Endothelial cell of umbilical vein (primary cell): Measurements from ENCODE around the gene OR9G1. TPM values are rescaled to one million over a fixed set of nuclear protein-coding genes. Genes with fewer than 3 reads are reported as not detected.
"Not testable (repeated sequence)": the region's sequence is repeated elsewhere in the genome, so short reads cannot be mapped to it uniquely, and the experiment has no call there.

Experiments used
- BruUV-seq: library from RNA; stranded (reverse); fragments of 400-500 nt; replicated peaks from 2 replicates; lab custom pipeline; 2021; lab: Mats Ljungman, UMichigan
- CTCF ChIA-PET: fragments of 300-600, 350-600 bp; sonication (Branson Sonifier 250); formaldehyde crosslinking; loops from one replicate; lab custom pipeline; 2021; ENCODE audit warnings: antibody characterized with exemption, inconsistent platforms; lab: Charles Lee
- POLR2A ChIA-PET: fragments of 300-600, 350-600 bp; sonication (Branson Sonifier 250); formaldehyde crosslinking; loops from one replicate; lab custom pipeline; 2021; ENCODE audit warnings: antibody characterized with exemption, inconsistent platforms; lab: Charles Lee
- DNase-seq: peaks from one replicate; pipeline ENCODE4 v3.0.0-alpha.2; 2011; ENCODE audit warnings: low read depth, low spot score
- FAIRE-seq: peaks from 2 replicates; lab custom pipeline; 2011; peaks lifted over from hg19 to GRCh38; lab: Jason Lieb, UNC
- H2AFZ ChIP-seq: 2 replicates; pipeline ENCODE4 v1.6.0; 2012; ENCODE audit warnings: low read depth, low read length, control low read depth, inconsistent platforms
- H3K27ac ChIP-seq: 2 replicates; pipeline ENCODE4 v1.5.1; 2011; ENCODE audit warnings: low read depth, mild to moderate bottlenecking, control low read depth, low read length, moderate library complexity; ENCODE audit not compliant: insufficient read depth
- H3K27me3 ChIP-seq, 2 experiments: 2 replicates each; pipeline versions ENCODE4 v1.6.0 to v1.6.1; 2011; ENCODE audit warnings: low read length in 2 of 2, mixed read lengths in 1 of 2; ENCODE audit not compliant: control insufficient read depth in 2 of 2, insufficient read depth in 2 of 2
- H3K36me3 ChIP-seq, 2 experiments: 2 replicates in 1 of 2; 3 replicates in 1 of 2; pipeline ENCODE4 v1.5.1; 2011; ENCODE audit warnings: low read length in 2 of 2, mild to moderate bottlenecking in 1 of 2, moderate library complexity in 1 of 2; ENCODE audit not compliant: control insufficient read depth in 2 of 2, insufficient read depth in 2 of 2; ENCODE audit errors: extremely low read depth in 1 of 2
- H3K4me1 ChIP-seq: 3 replicates; pipeline ENCODE4 v1.5.1; 2011; ENCODE audit warnings: mild to moderate bottlenecking, low read length; ENCODE audit not compliant: control insufficient read depth, insufficient read depth; ENCODE audit errors: extremely low read depth
- H3K4me2 ChIP-seq: 2 replicates; pipeline ENCODE4 v1.6.1; 2011; ENCODE audit warnings: low read length, control low read depth, mixed read lengths; ENCODE audit not compliant: insufficient read depth
- H3K4me3 ChIP-seq, 3 experiments: fragments of 200-600 bp in 1 of 3; sonication (generic), shearing (Covaris generic) in 1 of 3; replicated peaks in 1 of 3; 2 replicates each; pipeline ENCODE4 v1.5.1; 2011 to 2016; ENCODE audit warnings: control low read depth in 3 of 3, low read length in 3 of 3, mild to moderate bottlenecking in 2 of 3, inconsistent platforms in 1 of 3, low read depth in 1 of 3, moderate library complexity in 1 of 3; ENCODE audit not compliant: insufficient read depth in 1 of 3
- H3K79me2 ChIP-seq: 2 replicates; pipeline ENCODE4 v1.6.0; 2012; ENCODE audit warnings: low read length, inconsistent platforms; ENCODE audit not compliant: control insufficient read depth, insufficient read depth
- H3K9ac ChIP-seq: replicated peaks from 2 replicates; pipeline ENCODE3; 2011; ENCODE audit warnings: low read length, control low read depth; ENCODE audit not compliant: insufficient read depth; ENCODE audit errors: extremely low read depth
- H3K9me1 ChIP-seq: replicated peaks from 3 replicates; pipeline ENCODE4 v1.6.0; 2011; ENCODE audit warnings: mild to moderate bottlenecking, low read length; ENCODE audit not compliant: control insufficient read depth, insufficient read depth; ENCODE audit errors: extremely low read depth
- H3K9me3 ChIP-seq: replicated peaks from 2 replicates; pipeline ENCODE4 v1.5.1; 2012; ENCODE audit warnings: low read length, inconsistent platforms; ENCODE audit not compliant: control insufficient read depth, insufficient read depth
- H4K20me1 ChIP-seq: replicated peaks from 2 replicates; pipeline ENCODE3; 2011; ENCODE audit warnings: mild to moderate bottlenecking, low read length; ENCODE audit not compliant: control insufficient read depth, insufficient read depth; ENCODE audit errors: extremely low read depth
- CTCF ChIP-seq, 2 donors: IDR thresholded peaks; 1 replicate in 1 of 2; 2 replicates in 1 of 2; pipeline ENCODE4 v1.5.1; 2011; ENCODE audit warnings: low read length in 2 of 2, mild to moderate bottlenecking in 2 of 2, moderate library complexity in 2 of 2, control low read depth in 1 of 2, inconsistent platforms in 1 of 2, low read depth in 1 of 2; ENCODE audit not compliant: insufficient read depth in 1 of 2; ENCODE audit errors: extremely low read depth in 1 of 2
- EZH2 ChIP-seq: IDR thresholded peaks from 2 replicates; pipeline ENCODE4 v1.6.1; 2012; ENCODE audit warnings: borderline replicate concordance, low read depth, mild to moderate bottlenecking, moderate library complexity, low read length, inconsistent platforms; ENCODE audit not compliant: severe bottlenecking
- FOS ChIP-seq: IDR thresholded peaks from 2 replicates; pipeline ENCODE4 v1.6.1; 2011; ENCODE audit warnings: mild to moderate bottlenecking, low read length, moderate library complexity, borderline replicate concordance; ENCODE audit not compliant: insufficient read depth
- GATA2 ChIP-seq: IDR thresholded peaks from 2 replicates; pipeline ENCODE4 v1.7.0; 2011; ENCODE audit warnings: low read depth, mild to moderate bottlenecking, moderate library complexity, mixed read lengths, low read length; ENCODE audit not compliant: insufficient read length, insufficient read depth
- JUN ChIP-seq: IDR thresholded peaks from 2 replicates; pipeline ENCODE4 v1.6.1; 2011; ENCODE audit warnings: borderline replicate concordance, low read depth; ENCODE audit not compliant: insufficient read length, insufficient read depth
- MYC ChIP-seq: IDR thresholded peaks from one replicate; pipeline ENCODE4 v1.6.1; 2011; ENCODE audit warnings: mild to moderate bottlenecking, low read depth, low read length
- POLR2A ChIP-seq: IDR thresholded peaks from 2 replicates; pipeline ENCODE4 v1.6.1; 2012; ENCODE audit warnings: low read depth, mild to moderate bottlenecking, control low read depth, low read length
- POLR2AphosphoS5 ChIP-seq: IDR thresholded peaks from 2 replicates; pipeline ENCODE4 v1.6.1; 2012; ENCODE audit warnings: low read depth, mild to moderate bottlenecking, control low read depth, low read length, moderate library complexity; ENCODE audit not compliant: insufficient read depth
- dilution Hi-C: fragments of 300-500 bp; cut with MboI; formaldehyde crosslinking; loops from one replicate; pipeline ENCODE4 v1.15.0; 2019; ENCODE audit warnings: low sequenced_read_pairs; ENCODE audit not compliant: extremely low pct_ligation_motif_present
- intact Hi-C: fragments of 100-400 bp; cut with micrococcal nuclease; formaldehyde crosslinking; loops from one replicate; pipeline ENCODE4 v1.10.0; 2022
- polyA plus RNA-seq, 4 experiments: library from polyadenylated mRNA; depleted of rRNA in 3 of 4; stranded (reverse) in 3 of 4; unstranded in 1 of 4; fragments of >200 nt; gene quantifications; 2 replicates each; pipeline versions ENCODE4 v1.2.1 to v1.2.3, GENCODE V29; 2011 to 2012; ENCODE audit warnings: missing spikeins in 1 of 4
- total RNA-seq: library from RNA; stranded (reverse); gene quantifications from 2 replicates; pipeline ENCODE4 v1.2.3, GENCODE V29; 2021
- TF ChIP-seq, protein P1 (sequence below): IDR thresholded peaks from 2 replicates; pipeline ENCODE4 v1.6.1; 2011; ENCODE audit not compliant: insufficient read depth, insufficient read length

Gene OR9G1
- total and polyA plus RNA-seq, 2 donors (not counting 3 experiments of a cell fraction or from before 2014, with no cell fraction given), result not detected

GRCh38 chr11:56670984-56671383 lies 27.9 kb upstream of the OR9G1 start:
- dilution Hi-C loops, result no loop called here
- H4K20me1 ChIP-seq, result no peaks in the 10 kb centered on the region
- TF ChIP-seq FOS (no peak), MYC (no peak)
- no peaks in the 10 kb centered on the region for H3K4me1 ChIP-seq
- H3K4me3 ChIP-seq, result no peak overlapping the region
- no peak overlapping the region for H2AFZ ChIP-seq
- BruUV-seq, result no TSS peak
- H3K27me3 ChIP-seq, result no peaks in the 10 kb centered on the region
- H3K36me3 ChIP-seq, result no peaks in the 10 kb centered on the region
- H3K9me3 ChIP-seq, result peaks cover 11% of the 10 kb centered on the region
- no peak for FAIRE-seq
- H3K9ac ChIP-seq, result no peak overlapping the region
- no peaks in the 10 kb centered on the region for H3K79me2 ChIP-seq
- ChIA-PET CTCF (no interaction called here), POLR2A (no interaction called here)
- no peak overlapping the region for H3K27ac ChIP-seq
- DNase-seq, result no peak
- no peaks in the 10 kb centered on the region for H3K9me1 ChIP-seq
- intact Hi-C loops, result no loop called here
- no peak overlapping the region for H3K4me2 ChIP-seq

- Histone ChIP-seq H3K4me2 (no peak overlapping the region), H3K4me1 (no peaks in the 10 kb centered on the region), H3K79me2 (no peaks in the 10 kb centered on the region), H3K36me3 (no peaks in the 10 kb centered on the region), H3K27ac (no peak overlapping the region), H3K9me1 (no peaks in the 10 kb centered on the region), H3K27me3 (no peaks in the 10 kb centered on the region), H2AFZ (no peak overlapping the region), H3K9me3 (peaks cover 2% of the 10 kb centered on the region), H3K4me3 (no peak overlapping the region), H4K20me1 (no peaks in the 10 kb centered on the region), H3K9ac (no peak overlapping the region)
- FAIRE-seq (no peak), DNase-seq (no peak)
- BruUV-seq, result no TSS peak
- POLR2A ChIA-PET, result no interaction called here
- TF ChIP-seq GATA2 (no peak), MYC (no peak), FOS (no peak), JUN (no peak), POLR2A (no peak), POLR2AphosphoS5 (no peak), EZH2 (no peak), CTCF (IDR thresholded peaks at IDR 0.05; ENCODE audit: extremely low read depth in 1 of 2, insufficient read depth in 1 of 2, low read depth in 1 of 2, low read length in 2 of 2) (no peak)
- TF ChIP-seq, protein P1, sequence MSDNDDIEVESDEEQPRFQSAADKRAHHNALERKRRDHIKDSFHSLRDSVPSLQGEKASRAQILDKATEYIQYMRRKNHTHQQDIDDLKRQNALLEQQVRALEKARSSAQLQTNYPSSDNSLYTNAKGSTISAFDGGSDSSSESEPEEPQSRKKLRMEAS, result no peak
- CTCF ChIA-PET, result interaction anchor here (0.9 kb wide), 1 partner anchor 20 kb away, joined by 3 read pairs; no protein-coding TSS in a partner anchor
- intact Hi-C loops, result no loop called here
- dilution Hi-C loops, result no loop called here
Measured at GRCh38 chr11:56688554-56689100, 10.3 kb upstream of the OR9G1 start.

DNA sequence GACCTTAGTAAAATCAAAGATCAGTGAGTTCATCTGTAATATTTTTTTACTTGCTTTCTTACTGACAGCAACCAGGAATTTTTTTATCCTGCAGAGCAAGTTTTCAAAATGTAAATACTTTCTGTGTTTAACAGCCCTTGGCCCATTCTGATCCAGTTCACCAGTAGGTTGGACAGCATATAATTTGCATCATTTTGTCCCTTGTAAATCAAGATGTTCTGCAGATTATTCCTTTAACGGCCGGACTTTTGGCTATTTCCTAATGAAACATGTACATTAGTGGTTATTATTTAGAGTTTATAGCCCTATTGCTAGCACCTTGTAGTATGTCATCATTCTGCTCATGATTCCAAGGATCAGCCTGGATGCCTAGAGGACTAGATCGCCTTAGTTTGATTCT lies 7.7 kb upstream of the OR9G1 start:
- DNase-seq, H3K4me3 ChIP-seq, BruUV-seq, intact Hi-C loops, CTCF ChIA-PET, H3K27ac ChIP-seq, dilution Hi-C loops, H3K4me2 ChIP-seq, POLR2A ChIA-PET, H2AFZ ChIP-seq, H3K9ac ChIP-seq, H3K9me1 ChIP-seq, H3K79me2 ChIP-seq, FAIRE-seq, H3K36me3 ChIP-seq, H4K20me1 ChIP-seq, H3K9me3 ChIP-seq, H3K27me3 ChIP-seq, H3K4me1 ChIP-seq: not testable (repeated sequence)
